HEK293 (cell line): ENCODE measurements around the gene DTL.

Experiments
- CTCF ChIP-seq: fragments of 450-650 bp; formaldehyde crosslinking; IDR thresholded peaks from 2 replicates; pipeline ENCODE4 v1.5.1; 2016; ENCODE audit warnings: missing biosample characterization, missing genetic modification characterization
- ZNF280D ChIP-seq: fragments of 450-650 bp; formaldehyde crosslinking; IDR thresholded peaks from 2 replicates; pipeline ENCODE4 v1.5.1; 2016; ENCODE audit warnings: missing biosample characterization, missing genetic modification characterization
- ZNF48 ChIP-seq: fragments of 450-650 bp; formaldehyde crosslinking; IDR thresholded peaks from 2 replicates; pipeline ENCODE4 v1.5.1; 2016; ENCODE audit warnings: missing biosample characterization, missing genetic modification characterization

- TF ChIP-seq ZNF48 (tag by site-specific recombination) (no peak), CTCF (tag by site-specific recombination) (no peak), ZNF280D (tag by site-specific recombination) (no peak)
These were observed 97.8 kb downstream of the DTL start for GRCh38 chr1:212133319-212133718.
